Smooth muscle cell (in vitro differentiated cells): ENCODE measurements around the gene LEFTY2. TPM values are rescaled to one million over a fixed set of nuclear protein-coding genes. Genes with fewer than 3 reads are reported as not detected.

Experiments
- DNase-seq: peaks from one replicate; lab custom pipeline; 2025; ENCODE audit not compliant: unreplicated experiment; lab: John Stamatoyannopoulos, UW
- H2AFZ ChIP-seq: fragments of 200-600 bp; sonication (generic); 2 replicates; pipeline ENCODE4 v1.6.0; 2016; ENCODE audit warnings: antibody characterized with exemption, low read depth, mild to moderate bottlenecking
- H3F3A ChIP-seq: fragments of 200-600 bp; sonication (generic); 2 replicates; pipeline ENCODE4 v1.6.0; 2017; ENCODE audit warnings: antibody characterized with exemption, low read depth
- H3K27ac ChIP-seq: fragments of 200-600 bp; sonication (generic); 2 replicates; pipeline ENCODE4 v1.5.1; 2016; ENCODE audit warnings: low read depth, mild to moderate bottlenecking
- H3K27me3 ChIP-seq: fragments of 200-600 bp; sonication (generic); 2 replicates; pipeline ENCODE4 v1.6.1; 2016; ENCODE audit warnings: low read depth, mild to moderate bottlenecking
- H3K36me3 ChIP-seq: fragments of 200-600 bp; sonication (generic); 2 replicates; pipeline ENCODE4 v1.5.1; 2016; ENCODE audit warnings: low read depth
- H3K4me1 ChIP-seq: fragments of 200-600 bp; sonication (generic); 2 replicates; pipeline ENCODE4 v1.5.1; 2016; ENCODE audit warnings: low read depth
- H3K4me2 ChIP-seq: fragments of 200-600 bp; sonication (generic); 2 replicates; pipeline ENCODE4 v1.6.0; 2016; ENCODE audit warnings: mild to moderate bottlenecking
- H3K4me3 ChIP-seq: fragments of 200-600 bp; sonication (generic); 2 replicates; pipeline ENCODE4 v1.5.1; 2016; ENCODE audit warnings: mild to moderate bottlenecking
- H3K79me2 ChIP-seq: fragments of 200-600 bp; sonication (generic); 2 replicates; pipeline ENCODE4 v1.6.0; 2016; ENCODE audit warnings: low read depth, mild to moderate bottlenecking
- H3K9ac ChIP-seq: fragments of 200-600 bp; sonication (generic); 2 replicates; pipeline ENCODE4 v1.6.0; 2016; ENCODE audit warnings: low read depth
- H3K9me3 ChIP-seq: fragments of 200-600 bp; sonication (generic); replicated peaks from 2 replicates; pipeline ENCODE4 v1.5.1; 2016; ENCODE audit warnings: low read depth
- H4K20me1 ChIP-seq: fragments of 200-600 bp; sonication (generic); 2 replicates; pipeline ENCODE4 v1.6.0; 2016; ENCODE audit warnings: low read depth
- CTCF ChIP-seq: fragments of 200-600 bp; sonication (generic); IDR thresholded peaks from 2 replicates; pipeline ENCODE4 v1.5.1; 2017; ENCODE audit warnings: borderline replicate concordance, mild to moderate bottlenecking, antibody characterized with exemption; ENCODE audit not compliant: insufficient read depth, poor library complexity, severe bottlenecking
- WGBS: methylation state at CpG from one replicate; pipeline ENCODE4 v1.1.7; 2016; ENCODE audit warnings: low lambda C conversion rate; 5-methylcytosine and 5-hydroxymethylcytosine counted together
- polyA plus RNA-seq: library from polyadenylated mRNA; unstranded; fragments of >200 nt; fragmentation: Nextera tagmentation; extraction: Ambion mirVana; gene quantifications from 2 replicates; pipeline ENCODE4 v1.2.1, GENCODE V29; 2016
- total RNA-seq: library from RNA; depleted of rRNA; stranded (reverse); fragments of >200 nt; gene quantifications from 2 replicates; pipeline ENCODE4 v1.2.3, GENCODE V29; 2014

Gene LEFTY2
- total and polyA plus RNA-seq, 2 experiments from 2014 or later: 0.09 to 0.25 TPM

GRCh38 chr1:225914391-225914790 lies 26.6 kb downstream of the LEFTY2 start:
- Histone ChIP-seq H3K27me3 (peaks cover 3% of the 10 kb centered on the region), H4K20me1 (no peaks in the 10 kb centered on the region), H3K4me2 (no peak overlapping the region), H3K4me1 (no peaks in the 10 kb centered on the region), H3K4me3 (no peak overlapping the region), H3K79me2 (no peaks in the 10 kb centered on the region), H3K9me3 (no peaks in the 10 kb centered on the region), H3F3A (no peaks in the 10 kb centered on the region), H3K36me3 (no peaks in the 10 kb centered on the region), H3K27ac (no peak overlapping the region), H3K9ac (no peak overlapping the region), H2AFZ (no peak overlapping the region)
- WGBS: 95% methylated on average over 6 of the region's 6 CpGs
- no peak for DNase-seq
- TF ChIP-seq CTCF: no peak

DNA sequence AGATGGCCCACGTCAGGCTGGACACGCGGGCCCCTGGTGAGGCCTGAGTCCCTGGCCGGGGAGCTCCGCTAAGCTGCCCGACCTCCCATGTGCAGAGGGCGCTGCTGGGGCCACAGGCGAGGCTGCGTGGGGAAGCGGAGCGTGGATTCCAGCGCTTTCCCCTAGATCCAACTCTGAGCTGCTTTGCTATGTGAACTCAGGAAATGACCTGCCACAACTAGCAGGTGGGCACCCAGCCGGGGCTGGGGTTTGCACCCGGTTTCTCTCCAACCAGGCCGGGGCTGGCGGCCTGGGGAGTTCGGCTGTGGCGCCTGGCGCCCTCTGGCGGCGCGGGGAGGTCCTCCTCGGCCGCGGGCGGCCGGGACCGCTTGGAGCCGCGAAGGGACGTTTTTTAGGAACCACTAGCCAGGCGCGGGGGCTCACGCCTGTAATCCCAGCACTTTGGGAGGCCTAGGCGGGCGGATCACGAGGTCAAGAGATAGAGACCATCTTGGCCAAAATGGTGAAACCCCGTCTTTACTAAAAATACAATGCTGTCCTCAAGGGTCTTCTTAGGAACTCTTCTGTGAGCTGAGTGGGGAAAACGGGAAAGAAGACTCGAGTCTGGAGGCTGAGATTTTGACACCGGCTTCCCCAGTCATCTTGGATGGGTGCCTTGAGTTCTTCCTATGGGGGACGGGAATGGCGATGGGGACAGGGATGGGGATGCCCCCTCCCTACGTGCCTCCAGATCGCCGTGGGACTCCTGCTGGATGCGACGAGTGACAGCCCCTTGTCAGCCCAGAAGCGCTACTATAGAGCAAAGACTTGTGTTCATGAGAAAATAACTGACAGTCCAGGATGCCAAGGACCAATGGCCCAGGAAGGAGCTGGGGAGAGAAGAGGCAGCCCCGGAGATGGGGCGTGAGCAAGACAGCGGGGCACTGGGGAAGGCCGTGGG lies 29.6 kb downstream of the LEFTY2 start:
- peak; percentile 95 for TF ChIP-seq CTCF
- Histone ChIP-seq H3F3A (no peaks in the 10 kb centered on the region), H3K4me1 (no peaks in the 10 kb centered on the region), H3K4me3 (no peak overlapping the region), H4K20me1 (no peaks in the 10 kb centered on the region), H3K4me2 (peak overlapping the region; percentile 73), H3K27me3 (peaks cover 3% of the 10 kb centered on the region), H3K27ac (no peak overlapping the region), H3K9ac (no peak overlapping the region), H3K79me2 (no peaks in the 10 kb centered on the region), H2AFZ (no peak overlapping the region), H3K36me3 (no peaks in the 10 kb centered on the region), H3K9me3 (no peaks in the 10 kb centered on the region)
- peak; percentile 27 for DNase-seq
- WGBS: 34% methylated on average over 53 of the region's 53 CpGs

DNA sequence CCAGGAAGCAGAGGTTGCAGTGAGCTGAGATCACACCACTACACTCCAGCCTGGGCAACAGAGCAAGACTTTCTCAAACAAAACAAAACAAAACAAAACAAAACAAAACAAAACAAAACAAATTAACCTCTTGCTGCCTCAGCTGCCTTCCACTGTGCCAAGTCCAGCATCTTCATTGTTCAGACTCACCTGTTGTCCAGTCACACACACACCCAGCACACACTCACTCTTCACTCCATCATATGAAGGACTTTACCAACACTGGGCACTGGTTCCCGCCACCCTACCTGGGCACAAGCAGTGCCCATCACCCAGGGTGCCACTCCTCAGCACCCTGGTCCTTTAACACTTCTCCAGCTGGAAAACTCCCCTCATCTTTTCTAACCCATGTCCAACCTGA lies 31.5 kb downstream of the LEFTY2 start:
- 95% methylated on average over 1 of the region's 1 CpG for WGBS
- TF ChIP-seq CTCF: no peak
- no peak for DNase-seq
- Histone ChIP-seq H3K27ac (no peak overlapping the region), H3K4me3 (no peak overlapping the region), H3K4me2 (no peak overlapping the region), H3F3A (no peaks in the 10 kb centered on the region), H4K20me1 (no peaks in the 10 kb centered on the region), H3K79me2 (no peaks in the 10 kb centered on the region), H3K27me3 (peaks cover 3% of the 10 kb centered on the region), H3K36me3 (no peaks in the 10 kb centered on the region), H2AFZ (no peak overlapping the region), H3K9me3 (no peaks in the 10 kb centered on the region), H3K9ac (no peak overlapping the region), H3K4me1 (no peaks in the 10 kb centered on the region)
